Heart left ventricle (tissue), 16 donors: Measurements from ENCODE around the gene OTOL1. TPM values are rescaled to one million over a fixed set of nuclear protein-coding genes. Genes with fewer than 3 reads are reported as not detected.

Experiments
- ATAC-seq, 4 donors: fragments of 200-7000 bp; cut with Tn5 transposase; one replicate each; pipeline ENCODE4 v1.9.1; 2020 to 2022; ENCODE audit warnings: moderate library complexity in 4 of 4, mild to moderate bottlenecking in 3 of 4, moderate number of reproducible peaks in 1 of 4
- DNase-seq, 5 donors: peaks; one replicate each; pipeline ENCODE4 v3.0.0-alpha.2; 2020
- H3K27ac ChIP-seq, 12 donors: fragments of 200-600 bp; sonication (generic) in 4 of 12; one replicate each; pipeline versions ENCODE4 v1.5.0 to v1.8.0; 2016 to 2022; ENCODE audit warnings: mild to moderate bottlenecking in 2 of 12
- H3K27me3 ChIP-seq, 9 donors: fragments of 200-600 bp; sonication (generic) in 2 of 9; one replicate each; pipeline versions ENCODE4 v1.5.1 to v1.8.0; 2016 to 2022; ENCODE audit warnings: mild to moderate bottlenecking in 3 of 9
- H3K36me3 ChIP-seq, 9 donors: fragments of 200-600 bp; sonication (generic) in 2 of 9; one replicate each; pipeline versions ENCODE4 v1.5.0 to v1.8.0; 2018 to 2022; ENCODE audit warnings: mild to moderate bottlenecking in 2 of 9
- H3K4me1 ChIP-seq, 12 donors: fragments of 200-600 bp; sonication (generic) in 4 of 12; one replicate each; pipeline versions ENCODE4 v1.5.0 to v1.8.0; 2016 to 2022; ENCODE audit warnings: mild to moderate bottlenecking in 3 of 12
- H3K4me3 ChIP-seq, 12 donors: fragments of 200-600 bp; sonication (generic) in 4 of 12; one replicate each; pipeline versions ENCODE4 v1.5.0 to v1.8.0; 2017 to 2022; ENCODE audit warnings: mild to moderate bottlenecking in 9 of 12, moderate library complexity in 4 of 12
- H3K9me3 ChIP-seq, 12 donors: fragments of 200-600 bp; sonication (generic) in 4 of 12; one replicate each; pipeline versions ENCODE4 v1.5.0 to v1.8.0; 2016 to 2022; ENCODE audit warnings: mild to moderate bottlenecking in 1 of 12
- CTCF ChIP-seq, 12 donors: fragments of 200-600 bp; sonication (generic) in 4 of 12; IDR thresholded peaks; one replicate each; pipeline versions ENCODE4 v1.5.0 to v1.8.0; 2018 to 2022; ENCODE audit warnings: antibody characterized with exemption in 12 of 12, mild to moderate bottlenecking in 5 of 12
- POLR2A ChIP-seq, 2 donors: fragments of 450-650 bp; IDR thresholded peaks; one replicate each; pipeline ENCODE4 v1.6.1; 2017; ENCODE audit warnings: antibody characterized with exemption in 2 of 2, mild to moderate bottlenecking in 2 of 2, moderate library complexity in 2 of 2
- WGBS, 4 donors: extraction: QIAGEN DNeasy Blood & Tissue Kit in 2 of 4; methylation state at CpG; one replicate each; pipeline versions ENCODE4 v1.1.5 to v1.1.7; 2013 to 2018; 5-methylcytosine and 5-hydroxymethylcytosine counted together
- intact Hi-C, 10 donors: fragments of 100-400 bp; cut with DNase I; formaldehyde crosslinking; loops; one replicate each; pipeline versions ENCODE4 v1.11.1 to v1.14.2; 2022
- long read RNA-seq, 3 donors: library from polyadenylated mRNA; unstranded; transcript quantifications; one replicate each; pipeline ENCODE4 v2.0.0, GENCODE V29; 2020 to 2021
- polyA plus RNA-seq, 2 donors: library from polyadenylated mRNA; stranded (reverse); fragments of 200-250 nt; gene quantifications; one replicate each; pipeline ENCODE4 v1.2.3, GENCODE V29; 2013
- total RNA-seq, 9 donors: library from RNA; depleted of rRNA in 2 of 9; stranded (reverse); fragments of >200 nt in 2 of 9; fragmentation: NEBNext Ultra II Directional in 3 of 9; extraction: Animal tissue kit (Norgen Biotek cat#: 25700) in 3 of 9; gene quantifications; one replicate each; pipeline versions ENCODE4 v1.1.0 to v1.2.4, GENCODE V29; 2016 to 2023
- donor health status: ischemic (EF 13 %, LVEDD 7.1; RV severe dilation, severe dysfunction).
- donor health status: healthy with polysubstance abuse.
- donor health status: DM: no; HTN: yes; CAD: no.
- donor health status: DM: no; HTN: no; CAD: no.
- donor health status: ischemic (EF 25% LVEDD 6.9; RV normal size, moderate dysfunction).
- donor health status: ischemic (EF 25% LVEDD 5.7; RV mildly dilated, moderate dysfunction).
- donor health status: healthy.
- donor health status: DM: yes; HTN: yes; CAD: no.
- donor health status: ischemic (EF 35%, LVEDD 5.7; RV mildly dilated, moderate dysfunction).
- donor health status: nonischemic (EF 11% LVEDD 7.7; RV severe dilation, severe dysfunction).
- donor health status: DM: yes; HTN: yes; CAD: no.
- donor health status: PGD.
- donor health status: ischemic (EF 29% LVEDD 5.4; RV normal size, mild dysfunction).
- donor health status: nonischemic (EF 23%, LVEDD 6.1; RV moderate dilation, normal function).

Gene OTOL1
- not detected for total RNA-seq
- not detected for polyA plus RNA-seq
- long read RNA-seq, donor 1, result 0 reads
- long read RNA-seq, donor 2, result 0 reads
- long read RNA-seq, donor 3, result 0 reads

GRCh38 chr3:161496508-161496907, at the start of gene OTOL1:
OTOL1 (plus strand) TSS chr3:161496808; CDS start chr3:161496808, 0 bp downstream.
- no peaks in the 10 kb centered on the region for H3K27me3 ChIP-seq
- peaks cover 0 to 16% (median 0%) of the 10 kb centered on the region in 12 donors for H3K9me3 ChIP-seq
- 50 to 60% (median 53%) methylated on average over 1 of the region's 1 CpG for WGBS, 4 donors
- no peak for ATAC-seq
- H3K4me3 ChIP-seq, result no peak within 1 kb of the TSS
- H3K27ac ChIP-seq, result no peak within 1 kb of the TSS
- DNase-seq, result no peak
- H3K36me3 ChIP-seq, result no peaks in the 10 kb centered on the region
- TF ChIP-seq POLR2A (IDR thresholded peaks at IDR 0.05) (no peak), CTCF (IDR thresholded peaks at IDR 0.05) (no peak)
- intact Hi-C loops, result no loop called here
- no peaks in the 10 kb centered on the region for H3K4me1 ChIP-seq

GRCh38 chr3:161449785-161450184, 46.8 kb upstream of the OTOL1 start:
- DNase-seq, result no peak
- H3K4me3 ChIP-seq, result no peak overlapping the region
- H3K36me3 ChIP-seq, result no peaks in the 10 kb centered on the region
- peaks cover 0 to 10% (median 0%) of the 10 kb centered on the region in 12 donors for H3K9me3 ChIP-seq
- H3K27ac ChIP-seq, result no peak overlapping the region
- intact Hi-C loops, result no loop called here
- WGBS, 4 donors, result 63 to 78% (median 68%) methylated on average over 2 of the region's 2 CpGs
- no peak for TF ChIP-seq CTCF (IDR thresholded peaks at IDR 0.05)
- TF ChIP-seq POLR2A (IDR thresholded peaks at IDR 0.05), result no peak
- peaks cover 0 to 5% (median 0%) of the 10 kb centered on the region in 9 donors for H3K27me3 ChIP-seq
- H3K4me1 ChIP-seq, result no peaks in the 10 kb centered on the region
- no peak for ATAC-seq

- H3K27me3 ChIP-seq, result no peaks in the 10 kb centered on the region
- H3K27ac ChIP-seq, result no peak overlapping the region
- H3K36me3 ChIP-seq, result no peaks in the 10 kb centered on the region
- H3K9me3 ChIP-seq, result peaks cover 0 to 17% (median 0%) of the 10 kb centered on the region in 12 donors
- DNase-seq, result no peak
- no peak overlapping the region for H3K4me3 ChIP-seq
- no peak for ATAC-seq
- TF ChIP-seq POLR2A (IDR thresholded peaks at IDR 0.05), result no peak
- no peak for TF ChIP-seq CTCF (IDR thresholded peaks at IDR 0.05)
- WGBS, 4 donors, result 28 to 69% (median 58%) methylated on average over 2 of the region's 2 CpGs
- intact Hi-C loops, result no loop called here
- no peaks in the 10 kb centered on the region for H3K4me1 ChIP-seq
Measured at GRCh38 chr3:161452179-161452578, 44.4 kb upstream of the OTOL1 start.

GRCh38 chr3:161454615-161455014, 42.0 kb upstream of the OTOL1 start:
- DNase-seq (no peak), ATAC-seq (no peak)
- no peak overlapping the region for H3K4me3 ChIP-seq
- WGBS, 4 donors, result 54 to 65% (median 59%) methylated on average over 2 of the region's 2 CpGs
- intact Hi-C loops, result no loop called here
- H3K27me3 ChIP-seq, result no peaks in the 10 kb centered on the region
- TF ChIP-seq CTCF (IDR thresholded peaks at IDR 0.05) (no peak), POLR2A (IDR thresholded peaks at IDR 0.05) (no peak)
- H3K4me1 ChIP-seq, result no peaks in the 10 kb centered on the region
- peaks cover 0 to 7% (median 0%) of the 10 kb centered on the region in 12 donors for H3K9me3 ChIP-seq
- no peak overlapping the region for H3K27ac ChIP-seq
- no peaks in the 10 kb centered on the region for H3K36me3 ChIP-seq
